K562 (cell line): ENCODE measurements around the gene ZAP70. TPM values are rescaled to one million over a fixed set of nuclear protein-coding genes. Genes with fewer than 3 reads are reported as not detected.

Experiments
- ASH1L ChIP-seq: fragments of 450-650 bp; IDR thresholded peaks from 2 replicates; pipeline ENCODE4 v1.6.1; 2018; ENCODE audit warnings: borderline replicate concordance, mild to moderate bottlenecking, low read depth; ENCODE audit not compliant: partially characterized antibody
- CC2D1A ChIP-seq: fragments of 450-650 bp; IDR thresholded peaks from 2 replicates; pipeline ENCODE4 v1.6.1; 2017; ENCODE audit warnings: mild to moderate bottlenecking
- EHMT2 ChIP-seq: fragments of 450-650 bp; IDR thresholded peaks from 2 replicates; pipeline ENCODE4 v1.6.1; 2018; ENCODE audit warnings: antibody characterized with exemption
- FOSL1 ChIP-seq: fragments of 200-800 bp; sonication (Bioruptor generic); conservative IDR thresholded peaks from 2 replicates; pipeline ENCODE4 v1.6.1; 2016; ENCODE audit warnings: missing genetic modification characterization, missing compliant biosample characterization
- FOXK1 ChIP-seq: sonication (generic); formaldehyde crosslinking; IDR thresholded peaks from 2 replicates; pipeline ENCODE4 v1.8.0; 2022; ENCODE audit warnings: missing genetic modification reagents, mild to moderate bottlenecking, borderline replicate concordance
- FOXM1 ChIP-seq, 2 experiments: fragments of 450-650 bp in 1 of 2; sonication (generic) in 1 of 2; formaldehyde crosslinking in 1 of 2; IDR thresholded peaks; 2 replicates each; pipeline versions ENCODE4 v1.6.1 to v1.9.0; 2017 to 2022; ENCODE audit warnings: low read depth in 2 of 2, mild to moderate bottlenecking in 2 of 2, missing genetic modification reagents in 1 of 2, moderate library complexity in 1 of 2
- GABPB1 ChIP-seq: sonication (generic); formaldehyde crosslinking; IDR thresholded peaks from 2 replicates; pipeline ENCODE4 v1.8.0; 2022; ENCODE audit warnings: mild to moderate bottlenecking, missing genetic modification reagents
- HMGN3 ChIP-seq: IDR thresholded peaks from 2 replicates; pipeline ENCODE4 v1.6.1; 2011; ENCODE audit warnings: borderline replicate concordance, low read depth, mild to moderate bottlenecking, mixed read lengths, low read length; ENCODE audit not compliant: insufficient read length; ENCODE audit errors: extremely low read depth
- MYC ChIP-seq, 2 experiments: fragments of 250-450 bp in 1 of 2; sonication (Bioruptor Pico) in 1 of 2; IDR thresholded peaks; 2 replicates each; pipeline versions ENCODE4 v1.5.1 to v1.6.1; 2012 to 2021; ENCODE audit warnings: low read depth in 2 of 2, borderline replicate concordance in 1 of 2, improper control_type of control experiment in 1 of 2, low read length in 1 of 2, mild to moderate bottlenecking in 1 of 2, moderate library complexity in 1 of 2
- SP2 ChIP-seq: IDR thresholded peaks from 2 replicates; pipeline ENCODE4 v1.6.1; 2011; ENCODE audit warnings: mild to moderate bottlenecking, low read depth, low read length, moderate library complexity; ENCODE audit not compliant: poor library complexity, severe bottlenecking; ENCODE audit errors: extremely low read depth
- TAF9B ChIP-seq: fragments of 450-650 bp; IDR thresholded peaks from 2 replicates; pipeline ENCODE4 v1.6.1; 2018; ENCODE audit warnings: mild to moderate bottlenecking; ENCODE audit not compliant: partially characterized antibody
- TOE1 ChIP-seq, 2 experiments: fragments of 450-650 bp in 1 of 2; sonication (generic) in 1 of 2; formaldehyde crosslinking in 1 of 2; IDR thresholded peaks; 2 replicates each; pipeline versions ENCODE4 v1.7.1 to v1.8.0; 2016 to 2022; ENCODE audit warnings: borderline replicate concordance in 2 of 2, mild to moderate bottlenecking in 2 of 2, antibody characterized with exemption in 1 of 2, inconsistent platforms in 1 of 2, low read depth in 1 of 2, missing genetic modification reagents in 1 of 2, moderate library complexity in 1 of 2
- ZFX ChIP-seq: sonication (generic); formaldehyde crosslinking; IDR thresholded peaks from 2 replicates; pipeline ENCODE4 v1.8.0; 2022; ENCODE audit warnings: mild to moderate bottlenecking, missing genetic modification reagents, moderate library complexity
- ZHX1 ChIP-seq: fragments of 150-350 bp; conservative IDR thresholded peaks from 2 replicates; pipeline ENCODE4 v1.6.1; 2014; ENCODE audit warnings: low read length
- polyA plus RNA-seq, 8 experiments: library from polyadenylated mRNA; depleted of rRNA in 4 of 8; stranded (reverse) in 5 of 8; unstranded in 3 of 8; fragments of >200 nt; fragmentation: Nextera tagmentation in 2 of 8; fragmentation: Illumina TruSeq in 1 of 8; extraction: Ambion mirVana in 2 of 8; extraction: Trizol in 1 of 8; gene quantifications; 2 replicates each; pipeline versions ENCODE4 v1.2.1 to v1.2.3, GENCODE V29; 2011 to 2014; ENCODE audit warnings: inconsistent platforms in 1 of 8, missing spikeins in 1 of 8
- total RNA-seq, 7 experiments: library from RNA; depleted of rRNA in 6 of 7; stranded (reverse); fragments of >200 nt in 6 of 7; fragmentation: Illumina TruSeq in 2 of 7; extraction: Trizol in 2 of 7; gene quantifications; 2 replicates each; pipeline versions ENCODE4 v1.2.1 to v1.2.3, GENCODE V29; 2011 to 2021; ENCODE audit warnings: low replicate concordance in 1 of 7
- TF ChIP-seq, protein P1 (sequence below): fragments of 450-650 bp; IDR thresholded peaks from 2 replicates; pipeline ENCODE4 v1.6.1; 2016; ENCODE audit warnings: borderline replicate concordance

The ZAP70 gene
- total and polyA plus RNA-seq, 9 of the 15 experiments (the other 6 are each of a cell fraction or from before 2014, with no cell fraction given) = 0.06 to 0.80 (median 0.21) TPM; not detected in 1

GRCh38 chr2:97663962-97664635 lies 49.3 kb upstream of the ZAP70 start, which contains the start of gene ACTR1B (continued):
- TF ChIP-seq ZHX1 (no peak), EHMT2 (no peak), SP2 (peak; percentile 67), TOE1 (IDR thresholded peaks at IDR 0.05; ENCODE audit: borderline replicate concordance) (peak; percentile 81; the same call in 1 of the 2 replicates), TOE1 (CRISPR knock-in tag; IDR thresholded peaks at IDR 0.05; ENCODE audit: borderline replicate concordance, low read depth) (no peak), TAF9B (peak; percentile 66), CC2D1A (no peak), MYC (IDR thresholded peaks at IDR 0.05; ENCODE audit: low read depth, low read length) (peak; percentile 52), MYC (CRISPR knock-in tag; IDR thresholded peaks at IDR 0.05; ENCODE audit: borderline replicate concordance, low read depth) (no peak), ASH1L (peak; percentile 42), HMGN3 (peak; percentile 91), FOSL1 (tag) (peak; percentile 65; the same call in 1 of the 2 replicates), GABPB1 (CRISPR knock-in tag) (peak; percentile 78), FOXK1 (CRISPR knock-in tag) (no peak), FOXM1 (IDR thresholded peaks at IDR 0.05; ENCODE audit: low read depth) (peak; percentile 46; the same call in 1 of the 2 replicates), FOXM1 (CRISPR knock-in tag; IDR thresholded peaks at IDR 0.05; ENCODE audit: low read depth) (no peak), ZFX (CRISPR knock-in tag) (peak; percentile 72)
- TF ChIP-seq, protein P1, sequence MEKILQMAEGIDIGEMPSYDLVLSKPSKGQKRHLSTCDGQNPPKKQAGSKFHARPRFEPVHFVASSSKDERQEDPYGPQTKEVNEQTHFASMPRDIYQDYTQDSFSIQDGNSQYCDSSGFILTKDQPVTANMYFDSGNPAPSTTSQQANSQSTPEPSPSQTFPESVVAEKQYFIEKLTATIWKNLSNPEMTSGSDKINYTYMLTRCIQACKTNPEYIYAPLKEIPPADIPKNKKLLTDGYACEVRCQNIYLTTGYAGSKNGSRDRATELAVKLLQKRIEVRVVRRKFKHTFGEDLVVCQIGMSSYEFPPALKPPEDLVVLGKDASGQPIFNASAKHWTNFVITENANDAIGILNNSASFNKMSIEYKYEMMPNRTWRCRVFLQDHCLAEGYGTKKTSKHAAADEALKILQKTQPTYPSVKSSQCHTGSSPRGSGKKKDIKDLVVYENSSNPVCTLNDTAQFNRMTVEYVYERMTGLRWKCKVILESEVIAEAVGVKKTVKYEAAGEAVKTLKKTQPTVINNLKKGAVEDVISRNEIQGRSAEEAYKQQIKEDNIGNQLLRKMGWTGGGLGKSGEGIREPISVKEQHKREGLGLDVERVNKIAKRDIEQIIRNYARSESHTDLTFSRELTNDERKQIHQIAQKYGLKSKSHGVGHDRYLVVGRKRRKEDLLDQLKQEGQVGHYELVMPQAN = no peak
